HEK293T (cell line): ENCODE results near the gene TMEM184A.
"Not testable (repeated sequence)": the region's sequence is repeated elsewhere in the genome, so short reads cannot be mapped to it uniquely, and the experiment has no call there.

Experiments
- ARNT ChIP-seq: fragments of 450-650 bp; IDR thresholded peaks from 2 replicates; pipeline ENCODE4 v1.6.1; 2017; ENCODE audit warnings: mild to moderate bottlenecking
- FOXM1 ChIP-seq: fragments of 450-650 bp; IDR thresholded peaks from 2 replicates; pipeline ENCODE4 v1.6.1; 2017; ENCODE audit warnings: mild to moderate bottlenecking, borderline replicate concordance
- TARDBP ChIP-seq: fragments of 450-650 bp; IDR thresholded peaks from 2 replicates; pipeline ENCODE4 v1.6.1; 2016
- TF ChIP-seq, protein P1 (sequence below): fragments of 450-650 bp; IDR thresholded peaks from 2 replicates; pipeline ENCODE4 v1.6.1; 2016

- TF ChIP-seq, protein P1, sequence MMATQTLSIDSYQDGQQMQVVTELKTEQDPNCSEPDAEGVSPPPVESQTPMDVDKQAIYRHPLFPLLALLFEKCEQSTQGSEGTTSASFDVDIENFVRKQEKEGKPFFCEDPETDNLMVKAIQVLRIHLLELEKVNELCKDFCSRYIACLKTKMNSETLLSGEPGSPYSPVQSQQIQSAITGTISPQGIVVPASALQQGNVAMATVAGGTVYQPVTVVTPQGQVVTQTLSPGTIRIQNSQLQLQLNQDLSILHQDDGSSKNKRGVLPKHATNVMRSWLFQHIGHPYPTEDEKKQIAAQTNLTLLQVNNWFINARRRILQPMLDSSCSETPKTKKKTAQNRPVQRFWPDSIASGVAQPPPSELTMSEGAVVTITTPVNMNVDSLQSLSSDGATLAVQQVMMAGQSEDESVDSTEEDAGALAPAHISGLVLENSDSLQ = not testable (repeated sequence)
- TF ChIP-seq FOXM1, ARNT, TARDBP: not testable (repeated sequence)
Observed at GRCh38 chr7:1519322-1519922, 36.6 kb downstream of the TMEM184A start.
